ENCODE results near the gene TTLL9. TPM values are rescaled to one million over a fixed set of nuclear protein-coding genes. Genes with fewer than 3 reads are reported as not detected.

The TTLL9 gene
- total RNA-seq, 4 donors from 2014 or later, result 0.09 to 0.38 TPM; not detected in 2

GRCh38 chr20:31879143-31879987 lies 8.9 kb downstream of the TTLL9 start:
- intact Hi-C loops (cut with DNase I), result no loop called here

GRCh38 chr20:31881945-31882344 lies 11.5 kb downstream of the TTLL9 start:
- intact Hi-C loops (cut with DNase I), result no loop called here
- Histone ChIP-seq H3K9me3 (no peaks in the 10 kb centered on the region), H3K27me3 (no peaks in the 10 kb centered on the region), H3K27ac (no peak overlapping the region), H3K4me3 (no peak overlapping the region), H3K36me3 (no peaks in the 10 kb centered on the region), H3K4me1 (peaks cover 0 to 13% (median 3%) of the 10 kb centered on the region in 3 donors)
- WGBS, 2 donors, result 38 to 63% methylated on average over 1 to 5 of the region's 5 CpGs
- no peak for TF ChIP-seq POLR2A (IDR thresholded peaks at IDR 0.05)
- TF ChIP-seq, protein P1, sequence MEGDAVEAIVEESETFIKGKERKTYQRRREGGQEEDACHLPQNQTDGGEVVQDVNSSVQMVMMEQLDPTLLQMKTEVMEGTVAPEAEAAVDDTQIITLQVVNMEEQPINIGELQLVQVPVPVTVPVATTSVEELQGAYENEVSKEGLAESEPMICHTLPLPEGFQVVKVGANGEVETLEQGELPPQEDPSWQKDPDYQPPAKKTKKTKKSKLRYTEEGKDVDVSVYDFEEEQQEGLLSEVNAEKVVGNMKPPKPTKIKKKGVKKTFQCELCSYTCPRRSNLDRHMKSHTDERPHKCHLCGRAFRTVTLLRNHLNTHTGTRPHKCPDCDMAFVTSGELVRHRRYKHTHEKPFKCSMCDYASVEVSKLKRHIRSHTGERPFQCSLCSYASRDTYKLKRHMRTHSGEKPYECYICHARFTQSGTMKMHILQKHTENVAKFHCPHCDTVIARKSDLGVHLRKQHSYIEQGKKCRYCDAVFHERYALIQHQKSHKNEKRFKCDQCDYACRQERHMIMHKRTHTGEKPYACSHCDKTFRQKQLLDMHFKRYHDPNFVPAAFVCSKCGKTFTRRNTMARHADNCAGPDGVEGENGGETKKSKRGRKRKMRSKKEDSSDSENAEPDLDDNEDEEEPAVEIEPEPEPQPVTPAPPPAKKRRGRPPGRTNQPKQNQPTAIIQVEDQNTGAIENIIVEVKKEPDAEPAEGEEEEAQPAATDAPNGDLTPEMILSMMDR (IDR thresholded peaks at IDR 0.05), result no peak
- DNase-seq, result no peak

More at GRCh38 chr20:31879143-31879987, 8.9 kb downstream of the TTLL9 start:
- 9 to 12% methylated on average over 21 to 25 of the region's 45 CpGs for WGBS, 2 donors
- Histone ChIP-seq H3K27me3 (no peaks in the 10 kb centered on the region), H3K27ac (peak overlapping the region; percentile 61 to 83 (median 80)), H3K4me3 (peak overlapping the region; percentile 44 to 77 (median 56)), H3K36me3 (no peaks in the 10 kb centered on the region), H3K9me3 (no peaks in the 10 kb centered on the region), H3K4me1 (peaks cover 0 to 13% (median 3%) of the 10 kb centered on the region in 3 donors)
- peak; percentile 73 for DNase-seq
- peak in 1 of 4 donors; percentile 32 for TF ChIP-seq POLR2A (IDR thresholded peaks at IDR 0.05)
- TF ChIP-seq, protein P1 (IDR thresholded peaks at IDR 0.05), result peak in 2 of 6 experiments; percentile 7 to 21

- no peaks in the 10 kb centered on the region for H3K9me3 ChIP-seq
- H3K4me3 ChIP-seq, result no peak overlapping the region
- no peaks in the 10 kb centered on the region for H3K27me3 ChIP-seq
- peaks cover 0 to 13% (median 3%) of the 10 kb centered on the region in 3 donors for H3K4me1 ChIP-seq
- no peak overlapping the region for H3K27ac ChIP-seq
- TF ChIP-seq, protein P1 (IDR thresholded peaks at IDR 0.05), result no peak
- TF ChIP-seq POLR2A (IDR thresholded peaks at IDR 0.05), result no peak
- intact Hi-C loops (cut with DNase I), result no loop called here
- no peaks in the 10 kb centered on the region for H3K36me3 ChIP-seq
- DNase-seq, result no peak
These were observed 13.4 kb downstream of the TTLL9 start for GRCh38 chr20:31883829-31884228.

DNA sequence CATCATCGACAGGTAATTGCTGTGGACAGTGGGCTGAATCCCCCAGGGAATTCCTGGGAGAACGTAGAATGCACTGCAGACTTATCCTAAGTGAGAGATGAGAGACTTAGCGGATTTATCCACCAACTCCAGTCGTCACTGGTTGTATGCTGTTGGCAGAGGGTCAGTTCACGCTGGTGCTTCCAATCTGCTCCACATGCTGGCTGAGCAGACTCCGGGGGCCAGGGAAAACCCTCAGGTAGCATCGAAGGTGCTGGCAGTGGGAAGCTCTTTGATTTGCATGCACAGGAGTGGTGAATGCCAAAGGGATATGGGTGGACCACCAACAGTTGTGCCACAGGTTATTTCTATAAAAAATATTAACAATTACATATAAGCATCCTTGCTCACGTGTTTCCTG lies 20.2 kb downstream of the TTLL9 start:
- no peak for TF ChIP-seq POLR2A (IDR thresholded peaks at IDR 0.05)
- TF ChIP-seq, protein P1 (IDR thresholded peaks at IDR 0.05), result no peak
- no peak overlapping the region for H3K27ac ChIP-seq
- DNase-seq, result no peak
- intact Hi-C loops (cut with DNase I), result no loop called here
- no peaks in the 10 kb centered on the region for H3K9me3 ChIP-seq
- no peak overlapping the region for H3K4me3 ChIP-seq
- peaks cover 0 to 4% (median 0%) of the 10 kb centered on the region in 3 donors for H3K4me1 ChIP-seq
- 72% methylated on average over 8 of the region's 8 CpGs for WGBS, 2 donors
- H3K27me3 ChIP-seq, result no peaks in the 10 kb centered on the region
- H3K36me3 ChIP-seq, result no peaks in the 10 kb centered on the region

GRCh38 chr20:31894980-31895675 lies 24.7 kb downstream of the TTLL9 start:
- Histone ChIP-seq H3K27me3 (no peaks in the 10 kb centered on the region), H3K9me3 (no peaks in the 10 kb centered on the region), H3K4me1 (peaks cover 0 to 5% (median 0%) of the 10 kb centered on the region in 3 donors), H3K36me3 (no peaks in the 10 kb centered on the region), H3K27ac (peak overlapping the region in 3 of 4 donors; percentile 43 to 53 (median 50)), H3K4me3 (no peak overlapping the region)
- DNase-seq, result peak; percentile 5
- 34 to 43% methylated on average over 8 of the region's 8 CpGs for whole genome bisulfite sequencing, 2 donors
- TF ChIP-seq, protein P1 (IDR thresholded peaks at IDR 0.05), result no peak
- TF ChIP-seq POLR2A (IDR thresholded peaks at IDR 0.05), result peak in 1 of 4 donors; percentile 15
- intact Hi-C loops (cut with DNase I), result no loop called here

Measured in esophagus squamous epithelium (tissue), 5 donors.